Measurements from ENCODE around the gene SARS2. TPM values are rescaled to one million over a fixed set of nuclear protein-coding genes. Genes with fewer than 3 reads are reported as not detected.
"Not testable (repeated sequence)": the region's sequence is repeated elsewhere in the genome, so short reads cannot be mapped to it uniquely, and the experiment has no call there.

Gene SARS2
- total RNA-seq, 1 donor from 2014 or later: 40.5 TPM

DNA sequence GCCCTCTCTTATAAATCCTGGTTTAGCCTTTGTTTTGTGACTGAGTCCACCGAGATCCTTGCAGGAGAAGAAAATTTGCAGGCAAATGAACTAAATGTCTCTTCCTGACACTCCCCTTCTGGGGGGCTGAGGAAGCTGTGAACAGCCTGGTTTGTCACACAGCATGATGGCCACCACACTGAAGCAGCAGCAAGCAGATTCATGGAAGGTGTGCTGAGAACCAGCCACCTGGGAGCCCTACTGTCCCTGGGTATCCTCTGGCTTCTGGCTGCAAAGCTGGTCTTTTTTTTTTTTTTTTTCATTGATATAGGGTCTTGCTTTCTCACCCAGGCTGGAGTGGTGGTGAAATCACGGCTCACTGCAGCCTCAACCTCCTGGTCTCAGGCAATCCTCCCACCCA is 11.4 kb upstream of the SARS2 start:
- no peak for DNase-seq (ENCODE audit: low read depth)
- no peak for TF ChIP-seq CTCF (IDR thresholded peaks at IDR 0.05; ENCODE audit: insufficient read depth, low read length, poor library complexity, severe bottlenecking)
- H3K4me3 ChIP-seq (ENCODE audit: low read depth, low read length): no peak overlapping the region
- no peaks in the 10 kb centered on the region for H3K27me3 ChIP-seq (ENCODE audit: control insufficient read depth, insufficient read depth, low read length)
- H3K36me3 ChIP-seq (ENCODE audit: control insufficient read depth, insufficient read depth, low read length): peaks cover 2% of the 10 kb centered on the region

DNA sequence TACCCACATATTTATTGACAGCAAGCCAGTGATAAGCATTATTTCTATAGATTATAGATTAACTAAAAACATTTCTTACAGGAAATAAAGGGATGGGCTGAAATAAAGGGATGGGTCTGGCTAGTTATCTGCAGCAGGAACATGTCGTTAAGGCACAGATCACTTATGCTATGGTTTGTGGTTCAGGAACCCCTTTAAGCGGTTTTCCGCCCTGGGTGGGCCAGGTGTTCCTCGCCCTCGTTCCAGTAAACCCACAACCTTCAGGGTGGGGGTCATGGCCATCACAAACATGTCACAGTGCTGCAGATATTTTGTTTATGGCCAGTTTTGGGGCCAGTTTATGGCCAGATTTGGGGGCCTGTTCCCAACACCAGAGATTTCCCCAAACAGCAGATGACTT is 10.9 kb upstream of the SARS2 start:
- H3K36me3 ChIP-seq (ENCODE audit: control insufficient read depth, insufficient read depth, low read length); H3K27me3 ChIP-seq (ENCODE audit: control insufficient read depth, insufficient read depth, low read length); DNase-seq (ENCODE audit: low read depth); H3K4me3 ChIP-seq (ENCODE audit: low read depth, low read length): not testable (repeated sequence)

GRCh38 chr19:38939957-38940356 is 9.4 kb upstream of the SARS2 start:
- DNase-seq (ENCODE audit: low read depth): no peak
- TF ChIP-seq CTCF (IDR thresholded peaks at IDR 0.05; ENCODE audit: insufficient read depth, low read length, poor library complexity, severe bottlenecking): no peak
- Histone ChIP-seq H3K36me3 (ENCODE audit: control insufficient read depth, insufficient read depth, low read length) (no peaks in the 10 kb centered on the region), H3K27me3 (ENCODE audit: control insufficient read depth, insufficient read depth, low read length) (no peaks in the 10 kb centered on the region), H3K4me3 (ENCODE audit: low read depth, low read length) (no peak overlapping the region)

GRCh38 chr19:38933544-38933943 is 3.0 kb upstream of the SARS2 start:
- Histone ChIP-seq H3K36me3 (ENCODE audit: control insufficient read depth, insufficient read depth, low read length) (peaks cover 1% of the 10 kb centered on the region), H3K4me3 (ENCODE audit: low read depth, low read length) (no peak overlapping the region), H3K27me3 (ENCODE audit: control insufficient read depth, insufficient read depth, low read length) (no peaks in the 10 kb centered on the region)
- no peak for TF ChIP-seq CTCF (IDR thresholded peaks at IDR 0.05; ENCODE audit: insufficient read depth, low read length, poor library complexity, severe bottlenecking)
- DNase-seq (ENCODE audit: low read depth): no peak

DNA sequence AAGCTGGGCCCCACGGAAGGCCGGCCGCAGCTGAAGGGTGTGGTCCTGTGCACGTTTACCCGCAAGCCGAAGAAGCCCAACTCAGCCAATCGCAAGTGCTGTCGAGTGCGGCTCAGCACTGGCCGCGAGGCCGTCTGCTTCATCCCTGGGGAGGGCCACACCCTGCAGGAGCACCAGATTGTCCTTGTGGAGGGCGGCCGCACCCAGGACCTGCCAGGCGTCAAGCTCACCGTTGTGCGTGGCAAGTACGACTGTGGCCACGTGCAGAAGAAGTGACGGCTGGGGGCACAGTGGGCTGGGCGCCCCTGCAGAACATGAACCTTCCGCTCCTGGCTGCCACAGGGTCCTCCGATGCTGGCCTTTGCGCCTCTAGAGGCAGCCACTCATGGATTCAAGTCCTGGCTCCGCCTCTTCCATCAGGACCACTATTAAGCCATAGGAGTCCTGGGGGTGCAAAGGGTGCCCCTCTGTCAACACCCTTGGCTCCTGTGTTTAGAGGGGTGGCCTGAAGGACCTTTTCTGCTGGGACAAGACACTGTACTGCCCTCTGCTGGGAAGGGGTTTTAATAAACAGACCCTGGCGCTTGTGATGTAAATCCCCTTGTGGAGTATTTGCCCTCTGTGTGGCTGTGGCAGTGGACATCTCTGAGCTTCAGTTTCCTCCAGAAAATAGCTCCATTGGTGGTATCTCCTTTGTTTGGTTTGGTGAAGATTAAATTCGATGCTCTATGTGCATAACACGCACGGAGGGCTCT is 2.0 kb upstream of the SARS2 start:
- peak; percentile 7 for DNase-seq (ENCODE audit: low read depth)
- no peak overlapping the region for H3K4me3 ChIP-seq (ENCODE audit: low read depth, low read length)

GRCh38 chr19:38931521-38931793 is 894 bp upstream of the SARS2 start:
- H3K36me3 ChIP-seq (ENCODE audit: control insufficient read depth, insufficient read depth, low read length): peaks cover 1% of the 10 kb centered on the region
- H3K27me3 ChIP-seq (ENCODE audit: control insufficient read depth, insufficient read depth, low read length): no peaks in the 10 kb centered on the region
- DNase-seq (ENCODE audit: low read depth): no peak
- no peak for TF ChIP-seq CTCF (IDR thresholded peaks at IDR 0.05; ENCODE audit: insufficient read depth, low read length, poor library complexity, severe bottlenecking)
- H3K4me3 ChIP-seq (ENCODE audit: low read depth, low read length): peak overlapping the region; percentile 51

More for the DNA sequence above, 2.0 kb upstream of the SARS2 start:
- peaks cover 1% of the 10 kb centered on the region for H3K36me3 ChIP-seq (ENCODE audit: control insufficient read depth, insufficient read depth, low read length)
- peak; percentile 42 for TF ChIP-seq CTCF (IDR thresholded peaks at IDR 0.05; ENCODE audit: insufficient read depth, low read length, poor library complexity, severe bottlenecking)
- no peaks in the 10 kb centered on the region for H3K27me3 ChIP-seq (ENCODE audit: control insufficient read depth, insufficient read depth, low read length)
